ENCODE measurements around the gene IRS2. TPM values are rescaled to one million over a fixed set of nuclear protein-coding genes. Genes with fewer than 3 reads are reported as not detected.

Gene IRS2
- total and polyA plus RNA-seq, 2 of the 8 experiments (the other 6 are each of a cell fraction or from before 2014, with no cell fraction given), result 2.6 to 17.0 TPM

GRCh38 chr13:109758937-109759480, 27.4 kb downstream of the IRS2 start (continued):
- TF ChIP-seq CHD7 (IDR thresholded peaks at IDR 0.05; ENCODE audit: insufficient replicate concordance, low read length) (no peak), RFX5 (IDR thresholded peaks at IDR 0.05; ENCODE audit: borderline replicate concordance, low read depth, low read length) (no peak), PHF8 (conservative IDR thresholded peaks at IDR 0.05; ENCODE audit: low read depth, low read length) (no peak)

All from H1 (cell line).